Right atrium auricular region (tissue), 2 donors: Measurements from ENCODE around the gene TBC1D14. TPM values are rescaled to one million over a fixed set of nuclear protein-coding genes. Genes with fewer than 3 reads are reported as not detected.

Experiments used
- DNase-seq: peaks from one replicate; pipeline ENCODE4 v3.0.0-alpha.2; 2019; ENCODE audit warnings: low spot score
- H3K27ac ChIP-seq, 2 donors: fragments of 200-600 bp; sonication (generic); 1 replicate in 1 of 2; 2 replicates in 1 of 2; pipeline ENCODE4 v1.5.1; 2016 to 2019
- H3K27me3 ChIP-seq, 2 donors: fragments of 200-600 bp; sonication (generic); one replicate each; pipeline versions ENCODE4 v1.5.1 to v1.6.0; 2017 to 2019
- H3K36me3 ChIP-seq: fragments of 200-600 bp; sonication (generic); one replicate; pipeline ENCODE4 v1.5.1; 2016
- H3K4me1 ChIP-seq, 2 donors: fragments of 200-600 bp; sonication (generic); one replicate each; pipeline versions ENCODE4 v1.5.1 to v1.6.0; 2017 to 2019
- H3K4me3 ChIP-seq, 2 donors: fragments of 200-600 bp; sonication (generic); 1 replicate in 1 of 2; 2 replicates in 1 of 2; pipeline ENCODE4 v1.5.1; 2017 to 2019; ENCODE audit warnings: mild to moderate bottlenecking in 1 of 2, moderate library complexity in 1 of 2
- H3K9me3 ChIP-seq, 2 donors: fragments of 200-600 bp; sonication (generic); one replicate each; pipeline ENCODE4 v1.5.1; 2019
- CTCF ChIP-seq, 2 donors: fragments of 200-600 bp; sonication (generic); IDR thresholded peaks; one replicate each; pipeline ENCODE4 v1.5.1; 2019; ENCODE audit warnings: antibody characterized with exemption in 2 of 2
- total RNA-seq, 2 donors: library from RNA; depleted of rRNA; stranded (reverse); fragments of >200 nt; gene quantifications; one replicate each; pipeline ENCODE4 v1.1.0, GENCODE V29; 2016

Gene TBC1D14
- total RNA-seq, 2 donors from 2014 or later = 33.7 to 34.0 TPM

GRCh38 chr4:6943885-6944225 lies 34.2 kb downstream of the TBC1D14 start:
- Histone ChIP-seq H3K36me3 (no peaks in the 10 kb centered on the region), H3K27ac (no peak overlapping the region), H3K9me3 (no peaks in the 10 kb centered on the region), H3K4me3 (no peak overlapping the region), H3K4me1 (peaks cover 0 to 21% of the 10 kb centered on the region in 2 donors), H3K27me3 (no peaks in the 10 kb centered on the region)
- no peak for TF ChIP-seq CTCF (IDR thresholded peaks at IDR 0.05)
- no peak for DNase-seq

DNA sequence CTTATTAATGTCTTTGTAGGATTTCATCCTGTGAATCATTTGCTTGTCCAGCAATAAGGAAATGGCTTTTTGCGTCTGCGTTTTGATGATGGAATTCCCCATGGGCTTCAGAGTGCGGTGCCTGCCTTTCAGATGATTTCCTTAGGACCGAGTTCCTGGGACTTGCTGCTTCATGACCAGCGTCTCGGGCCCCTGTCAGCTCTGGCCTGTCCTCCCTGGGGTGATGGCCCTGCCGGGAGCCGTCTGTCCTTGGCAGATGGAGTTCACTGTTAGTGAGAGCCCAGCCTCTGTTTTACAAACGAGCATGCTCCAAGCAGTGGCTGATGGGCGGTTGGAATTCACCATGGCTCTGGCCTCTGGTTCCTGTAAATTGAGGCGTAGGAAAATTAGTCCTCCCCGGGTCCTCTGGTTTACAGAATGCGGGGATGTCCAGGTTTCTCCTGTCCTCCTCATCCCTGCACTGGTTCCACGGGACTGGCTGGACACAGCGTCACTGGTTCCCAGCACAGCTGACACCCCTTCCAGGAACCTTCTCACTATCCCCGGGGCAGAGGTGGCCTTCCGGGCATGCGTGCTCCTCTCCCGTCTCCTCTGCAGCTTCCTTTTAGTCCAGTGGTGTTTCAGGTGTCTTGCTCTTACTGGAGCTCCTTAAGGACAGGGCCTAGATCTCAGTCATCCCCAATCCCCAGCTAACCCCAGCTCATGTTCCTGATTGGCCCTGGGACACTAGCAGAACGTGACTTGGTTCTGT lies 34.9 kb downstream of the TBC1D14 start:
- H3K4me1 ChIP-seq = peaks cover 0 to 15% of the 10 kb centered on the region in 2 donors
- no peak for TF ChIP-seq CTCF (IDR thresholded peaks at IDR 0.05)
- no peak overlapping the region for H3K4me3 ChIP-seq
- no peak overlapping the region for H3K27ac ChIP-seq
- H3K27me3 ChIP-seq = no peaks in the 10 kb centered on the region
- DNase-seq = no peak
- no peaks in the 10 kb centered on the region for H3K36me3 ChIP-seq
- H3K9me3 ChIP-seq = no peaks in the 10 kb centered on the region

DNA sequence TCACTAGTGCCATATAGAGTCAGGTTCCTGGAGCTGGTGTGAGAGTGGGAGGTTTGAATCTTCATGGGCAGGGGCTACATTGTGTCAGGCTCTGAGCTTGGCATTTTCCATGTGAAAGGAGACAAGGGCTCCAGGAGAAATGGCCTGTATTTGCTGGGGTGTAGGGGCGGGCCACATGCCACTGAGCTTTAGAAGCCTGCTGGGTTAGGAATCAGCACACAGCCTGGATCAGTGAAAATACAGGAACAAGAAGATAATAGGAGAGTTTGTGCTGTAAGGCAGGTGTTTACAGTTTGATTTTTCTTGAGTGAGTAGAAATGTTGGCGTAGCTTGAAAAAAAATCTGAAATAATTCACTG lies 35.4 kb downstream of the TBC1D14 start:
- no peak for DNase-seq
- Histone ChIP-seq H3K27ac (no peak overlapping the region), H3K27me3 (no peaks in the 10 kb centered on the region), H3K4me1 (peaks cover 0 to 15% of the 10 kb centered on the region in 2 donors), H3K36me3 (no peaks in the 10 kb centered on the region), H3K4me3 (no peak overlapping the region), H3K9me3 (no peaks in the 10 kb centered on the region)
- no peak for TF ChIP-seq CTCF (IDR thresholded peaks at IDR 0.05)

DNA sequence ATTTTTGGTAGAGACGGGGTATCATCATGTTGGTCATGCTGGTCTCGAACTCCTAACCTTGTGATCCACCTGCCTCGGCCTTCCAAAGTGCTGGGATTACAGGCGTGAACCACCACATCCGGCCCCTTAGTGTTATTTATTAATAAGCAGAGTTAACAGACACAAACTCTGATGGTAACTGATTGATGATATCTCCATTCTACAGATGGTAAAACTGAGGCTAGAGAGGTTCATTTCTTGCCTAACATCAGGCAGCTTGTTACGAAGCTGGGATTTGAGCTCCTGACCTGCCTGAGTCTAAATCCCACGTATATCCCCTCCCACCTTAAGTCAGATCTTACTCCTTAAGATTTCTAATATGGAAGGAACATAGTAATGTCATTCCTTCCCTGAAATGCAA lies 36.9 kb downstream of the TBC1D14 start:
- H3K27ac ChIP-seq = no peak overlapping the region
- H3K9me3 ChIP-seq = no peaks in the 10 kb centered on the region
- H3K27me3 ChIP-seq = no peaks in the 10 kb centered on the region
- no peaks in the 10 kb centered on the region for H3K36me3 ChIP-seq
- no peak overlapping the region for H3K4me3 ChIP-seq
- H3K4me1 ChIP-seq = peaks cover 0 to 15% of the 10 kb centered on the region in 2 donors
- TF ChIP-seq CTCF (IDR thresholded peaks at IDR 0.05) = no peak
- no peak for DNase-seq

- no peaks in the 10 kb centered on the region for H3K9me3 ChIP-seq
- DNase-seq = no peak
- H3K36me3 ChIP-seq = no peaks in the 10 kb centered on the region
- H3K4me3 ChIP-seq = no peak overlapping the region
- no peaks in the 10 kb centered on the region for H3K27me3 ChIP-seq
- peaks cover 0 to 8% of the 10 kb centered on the region in 2 donors for H3K4me1 ChIP-seq
- no peak for TF ChIP-seq CTCF (IDR thresholded peaks at IDR 0.05)
- no peak overlapping the region for H3K27ac ChIP-seq
Measured at GRCh38 chr4:6948134-6948460, 38.5 kb downstream of the TBC1D14 start.

DNA sequence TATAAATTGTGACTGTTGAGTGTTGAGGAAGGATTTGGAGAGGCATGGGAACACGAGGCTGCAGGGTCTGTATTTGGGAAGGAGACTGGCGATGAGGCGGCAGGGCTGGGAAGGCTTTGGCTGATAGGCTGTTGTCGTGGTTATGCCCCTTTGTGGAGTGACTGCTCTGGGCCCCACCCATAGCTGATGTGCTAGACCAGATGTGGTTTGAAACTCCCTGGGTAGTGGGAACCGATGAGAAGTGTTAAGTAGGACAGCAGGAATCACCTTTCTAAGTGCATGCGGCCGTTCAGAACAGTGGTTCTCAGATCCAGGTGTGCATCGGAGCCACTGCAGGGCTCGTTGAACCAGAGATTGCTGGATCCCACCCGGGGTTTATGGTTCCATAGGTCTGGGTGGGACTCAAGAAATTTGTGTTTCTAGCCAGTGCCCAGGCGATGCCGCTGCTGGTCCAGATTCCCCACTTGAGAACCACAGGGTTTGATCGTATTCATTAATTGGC lies 42.3 kb downstream of the TBC1D14 start:
- H3K27ac ChIP-seq = no peak overlapping the region
- H3K9me3 ChIP-seq = no peaks in the 10 kb centered on the region
- no peak for DNase-seq
- H3K4me1 ChIP-seq = peaks cover 5 to 14% of the 10 kb centered on the region in 2 donors
- TF ChIP-seq CTCF (IDR thresholded peaks at IDR 0.05) = no peak
- H3K27me3 ChIP-seq = no peaks in the 10 kb centered on the region
- H3K4me3 ChIP-seq = no peak overlapping the region
- H3K36me3 ChIP-seq = no peaks in the 10 kb centered on the region
